GM18909 (cell line): Measurements from ENCODE around the gene NRP2.

Experiments used
- ATAC-seq: cut with Tn5 transposase; IDR thresholded peaks from one replicate; pipeline ENCODE4 v1.9.1; 2021; ENCODE audit warnings: mild to moderate bottlenecking; ENCODE audit not compliant: unreplicated experiment, poor library complexity

Gene NRP2

GRCh38 chr2:205748639-205749038 lies 66.3 kb downstream of the NRP2 start:
- no peak for ATAC-seq

GRCh38 chr2:205749078-205749477 lies 66.8 kb downstream of the NRP2 start:
- no peak for ATAC-seq

GRCh38 chr2:205750797-205751196 lies 68.5 kb downstream of the NRP2 start:
- ATAC-seq, result no peak

GRCh38 chr2:205751569-205752031 lies 69.3 kb downstream of the NRP2 start:
- no peak for ATAC-seq

GRCh38 chr2:205752296-205752820 lies 70.1 kb downstream of the NRP2 start:
- ATAC-seq, result no peak

- ATAC-seq, result no peak
Observed at GRCh38 chr2:205752924-205753323, 70.6 kb downstream of the NRP2 start.

GRCh38 chr2:205754285-205754923 lies 72.1 kb downstream of the NRP2 start:
- no peak for ATAC-seq

GRCh38 chr2:205754924-205755321 lies 72.6 kb downstream of the NRP2 start:
- ATAC-seq, result no peak

- ATAC-seq, result no peak
Observed at GRCh38 chr2:205755923-205756322, 73.6 kb downstream of the NRP2 start.

GRCh38 chr2:205757271-205757670 lies 75.0 kb downstream of the NRP2 start:
- ATAC-seq, result no peak

GRCh38 chr2:205758051-205758450 lies 75.8 kb downstream of the NRP2 start:
- no peak for ATAC-seq

GRCh38 chr2:205758500-205758899 lies 76.2 kb downstream of the NRP2 start:
- no peak for ATAC-seq

GRCh38 chr2:205759257-205759656 lies 77.0 kb downstream of the NRP2 start:
- no peak for ATAC-seq

- no peak for ATAC-seq
Observed at GRCh38 chr2:205759732-205760131, 77.4 kb downstream of the NRP2 start.

GRCh38 chr2:205760157-205760556 lies 77.9 kb downstream of the NRP2 start:
- no peak for ATAC-seq

- ATAC-seq, result no peak
Observed at GRCh38 chr2:205761421-205761820, 79.1 kb downstream of the NRP2 start.

- ATAC-seq, result no peak
Observed at GRCh38 chr2:205762881-205763280, 80.6 kb downstream of the NRP2 start.

GRCh38 chr2:205763708-205764211 lies 81.5 kb downstream of the NRP2 start:
- ATAC-seq, result no peak

GRCh38 chr2:205764270-205764746 lies 82.0 kb downstream of the NRP2 start:
- ATAC-seq, result no peak

- ATAC-seq, result no peak
Observed at GRCh38 chr2:205765151-205765550, 82.8 kb downstream of the NRP2 start.

GRCh38 chr2:205766779-205767359 lies 84.6 kb downstream of the NRP2 start:
- peak; percentile 53 for ATAC-seq

GRCh38 chr2:205767617-205768016 lies 85.3 kb downstream of the NRP2 start:
- ATAC-seq, result no peak
